KMS-11 (cell line): Measurements from ENCODE around the gene SOCS1.

Experiments used
- H2AFZ ChIP-seq: fragments of 200-600 bp; sonication (generic); 2 replicates; pipeline ENCODE4 v1.6.1; 2016; ENCODE audit warnings: antibody characterized with exemption, mixed run types, low read depth
- H3K27ac ChIP-seq: fragments of 200-600 bp; sonication (generic); 2 replicates; pipeline ENCODE4 v1.6.1; 2016; ENCODE audit warnings: mild to moderate bottlenecking, mixed run types
- H3K27me3 ChIP-seq: fragments of 200-600 bp; sonication (generic); 2 replicates; pipeline ENCODE4 v1.6.1; 2017; ENCODE audit warnings: mild to moderate bottlenecking, low read depth, mixed run types, moderate library complexity; ENCODE audit not compliant: insufficient read depth
- H3K36me3 ChIP-seq: fragments of 200-600 bp; sonication (generic); 2 replicates; pipeline ENCODE4 v1.6.1; 2017; ENCODE audit warnings: mild to moderate bottlenecking, mixed run types; ENCODE audit not compliant: insufficient read depth
- H3K4me1 ChIP-seq: fragments of 200-600 bp; sonication (generic); 2 replicates; pipeline ENCODE4 v1.6.1; 2016; ENCODE audit warnings: mild to moderate bottlenecking, low read depth, mixed run types; ENCODE audit not compliant: poor library complexity, severe bottlenecking
- H3K4me2 ChIP-seq: fragments of 200-600 bp; sonication (generic); 2 replicates; pipeline ENCODE4 v1.7.0; 2016; ENCODE audit warnings: mild to moderate bottlenecking, mixed run types
- H3K4me3 ChIP-seq: fragments of 200-600 bp; sonication (generic); IDR thresholded peaks from 2 replicates; pipeline ENCODE4 v1.6.1; 2017; ENCODE audit warnings: low read depth, low read length, mixed read lengths; ENCODE audit not compliant: insufficient read depth
- H3K79me2 ChIP-seq: fragments of 200-600 bp; sonication (generic); 2 replicates; pipeline ENCODE4 v1.6.1; 2016; ENCODE audit warnings: low read depth, mixed run types; ENCODE audit not compliant: insufficient read depth
- H3K9ac ChIP-seq: fragments of 200-600 bp; sonication (generic); 2 replicates; pipeline ENCODE4 v1.6.1; 2016; ENCODE audit warnings: mild to moderate bottlenecking, mixed run types
- H4K20me1 ChIP-seq: fragments of 200-600 bp; sonication (generic); 2 replicates; pipeline ENCODE4 v1.6.1; 2016; ENCODE audit warnings: mild to moderate bottlenecking, mixed run types; ENCODE audit not compliant: insufficient read depth
- CTCF ChIP-seq: fragments of 200-600 bp; sonication (generic); conservative IDR thresholded peaks from 2 replicates; pipeline ENCODE4 v1.6.1; 2017; ENCODE audit warnings: low read depth, mild to moderate bottlenecking, antibody characterized with exemption, low read length, moderate library complexity, mixed read lengths

The SOCS1 gene

GRCh38 chr16:11264155-11264832, 8.3 kb upstream of the SOCS1 start:
- Histone ChIP-seq H3K79me2 (no peaks in the 10 kb centered on the region), H3K4me3 (no peak overlapping the region), H2AFZ (no peak overlapping the region), H3K4me2 (no peak overlapping the region), H3K4me1 (peaks cover 3% of the 10 kb centered on the region), H3K27me3 (peaks cover 2% of the 10 kb centered on the region; the same call in 1 of the 2 replicates), H3K36me3 (no peaks in the 10 kb centered on the region), H4K20me1 (no peaks in the 10 kb centered on the region), H3K27ac (no peak overlapping the region), H3K9ac (no peak overlapping the region)
- no peak for TF ChIP-seq CTCF

GRCh38 chr16:11263737-11264136, 7.7 kb upstream of the SOCS1 start:
- Histone ChIP-seq H3K27me3 (peaks cover 2% of the 10 kb centered on the region; the same call in 1 of the 2 replicates), H3K79me2 (no peaks in the 10 kb centered on the region), H4K20me1 (no peaks in the 10 kb centered on the region), H2AFZ (no peak overlapping the region), H3K36me3 (no peaks in the 10 kb centered on the region), H3K9ac (no peak overlapping the region), H3K4me1 (peaks cover 9% of the 10 kb centered on the region), H3K4me2 (no peak overlapping the region), H3K27ac (no peak overlapping the region), H3K4me3 (no peak overlapping the region)
- TF ChIP-seq CTCF, result no peak

- Histone ChIP-seq H3K27ac (no peak overlapping the region), H3K79me2 (no peaks in the 10 kb centered on the region), H3K4me3 (no peak overlapping the region), H2AFZ (no peak overlapping the region), H3K27me3 (peaks cover 2% of the 10 kb centered on the region; the same call in 1 of the 2 replicates), H3K4me2 (no peak overlapping the region), H4K20me1 (no peaks in the 10 kb centered on the region), H3K4me1 (peaks cover 17% of the 10 kb centered on the region), H3K9ac (no peak overlapping the region), H3K36me3 (no peaks in the 10 kb centered on the region)
- no peak for TF ChIP-seq CTCF
These were observed 6.9 kb upstream of the SOCS1 start for GRCh38 chr16:11262915-11263314.

- Histone ChIP-seq H3K9ac (no peak overlapping the region), H3K79me2 (no peaks in the 10 kb centered on the region), H3K4me1 (peaks cover 29% of the 10 kb centered on the region), H3K4me2 (no peak overlapping the region), H3K27ac (no peak overlapping the region), H3K4me3 (no peak overlapping the region), H2AFZ (no peak overlapping the region), H4K20me1 (no peaks in the 10 kb centered on the region), H3K27me3 (peaks cover 2% of the 10 kb centered on the region; the same call in 1 of the 2 replicates), H3K36me3 (no peaks in the 10 kb centered on the region)
- TF ChIP-seq CTCF, result no peak
These were observed 4.6 kb upstream of the SOCS1 start for GRCh38 chr16:11260596-11260966.
